ENCODE measurements around the gene NEDD4L.
"Not testable (repeated sequence)": the region's sequence is repeated elsewhere in the genome, so short reads cannot be mapped to it uniquely, and the experiment has no call there.

Gene NEDD4L

GRCh38 chr18:58241026-58241679, 197.1 kb downstream of the NEDD4L start:
- DNase-seq (ENCODE audit: low read depth) = no peak

DNA sequence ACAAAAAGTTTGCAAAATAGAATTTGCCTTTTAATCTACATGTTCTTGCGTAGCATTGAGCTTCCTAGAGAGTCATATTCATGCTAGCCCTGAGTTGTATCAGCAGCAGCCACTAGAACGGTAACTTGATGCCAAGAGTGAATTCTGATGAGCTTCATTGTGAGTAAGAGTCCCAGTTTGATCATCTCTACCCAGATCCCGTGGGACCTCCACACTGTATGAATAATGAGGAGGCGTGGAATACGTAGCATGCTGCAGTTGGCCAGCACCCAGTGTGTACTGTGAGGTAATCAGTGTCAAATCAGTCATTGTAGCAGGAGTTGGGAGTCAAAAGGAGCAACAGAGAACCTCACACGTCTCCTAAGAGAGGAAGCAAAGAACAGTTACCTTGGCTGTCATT, 197.9 kb downstream of the NEDD4L start:
- no peak for DNase-seq (ENCODE audit: low read depth)

DNA sequence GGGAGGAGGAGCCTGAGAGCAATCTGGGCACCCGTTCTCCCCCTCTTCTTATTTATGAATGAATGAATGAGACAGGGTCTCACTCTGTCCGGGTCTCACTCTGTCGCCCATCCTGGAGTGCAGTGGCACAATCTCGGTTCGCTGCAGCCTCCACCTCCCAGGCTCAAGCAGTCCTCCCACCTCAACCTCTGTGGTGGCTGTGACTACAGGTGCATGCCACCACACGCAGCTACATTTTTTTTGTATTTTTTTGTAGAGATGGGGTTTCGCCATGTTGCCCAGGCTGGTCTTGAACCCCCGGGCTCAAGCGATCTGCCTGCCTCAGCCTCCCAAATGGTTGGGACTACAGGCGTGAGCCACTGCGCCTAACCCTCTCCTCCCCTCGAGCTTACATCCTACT, 198.4 kb downstream of the NEDD4L start:
- no peak for DNase-seq (ENCODE audit: low read depth)

DNA sequence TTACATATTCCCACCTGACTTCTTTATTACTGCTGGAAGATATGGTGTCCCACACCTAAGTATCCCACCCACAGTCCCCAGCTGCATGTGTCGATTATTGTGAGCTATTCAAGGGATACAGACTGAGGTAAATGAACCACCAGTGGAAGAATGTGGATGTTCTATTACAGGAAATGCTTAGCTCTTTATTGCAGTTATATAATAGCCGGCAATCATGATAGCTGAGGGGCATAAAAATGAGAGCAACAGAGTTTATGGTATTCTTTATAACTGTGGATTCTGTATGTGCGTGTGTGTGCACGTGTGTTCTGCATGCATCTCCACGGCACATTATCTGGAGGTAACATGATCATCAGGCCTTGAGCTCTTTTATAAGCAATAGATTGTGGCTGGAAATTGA, 198.9 kb downstream of the NEDD4L start:
- no peak for DNase-seq (ENCODE audit: low read depth)

GRCh38 chr18:58243401-58243800, 199.4 kb downstream of the NEDD4L start:
- DNase-seq (ENCODE audit: low read depth) = no peak

DNA sequence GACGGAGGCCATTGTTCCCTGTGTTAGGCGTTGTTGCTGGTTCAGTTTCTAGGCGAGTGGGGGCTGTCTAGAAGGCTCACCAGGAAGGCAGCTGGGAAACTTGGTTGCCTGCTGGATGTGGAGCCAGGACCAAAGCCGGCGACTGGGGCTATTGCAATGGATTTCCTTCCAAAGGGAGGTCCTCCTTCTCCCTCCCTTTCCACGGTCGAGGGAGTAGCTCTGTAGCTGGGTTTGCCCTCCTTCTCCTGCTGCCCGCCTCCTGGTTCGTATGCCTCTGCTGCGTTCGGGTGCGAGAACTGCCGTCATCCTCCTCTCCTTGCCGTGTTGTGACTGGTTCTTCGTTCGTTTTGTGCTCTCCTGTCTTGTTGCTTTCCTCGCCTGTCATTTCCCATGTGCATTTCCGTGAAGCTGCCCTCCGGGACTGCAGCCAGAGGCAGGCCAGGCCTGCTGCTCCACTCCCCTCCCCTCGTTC, 203.4 kb downstream of the NEDD4L start:
- no peak for DNase-seq (ENCODE audit: low read depth)

GRCh38 chr18:58249712-58250111, 205.7 kb downstream of the NEDD4L start:
- no peak for DNase-seq (ENCODE audit: low read depth)

- no peak for DNase-seq (ENCODE audit: low read depth)
These were observed 207.4 kb downstream of the NEDD4L start for GRCh38 chr18:58251416-58251815.

DNA sequence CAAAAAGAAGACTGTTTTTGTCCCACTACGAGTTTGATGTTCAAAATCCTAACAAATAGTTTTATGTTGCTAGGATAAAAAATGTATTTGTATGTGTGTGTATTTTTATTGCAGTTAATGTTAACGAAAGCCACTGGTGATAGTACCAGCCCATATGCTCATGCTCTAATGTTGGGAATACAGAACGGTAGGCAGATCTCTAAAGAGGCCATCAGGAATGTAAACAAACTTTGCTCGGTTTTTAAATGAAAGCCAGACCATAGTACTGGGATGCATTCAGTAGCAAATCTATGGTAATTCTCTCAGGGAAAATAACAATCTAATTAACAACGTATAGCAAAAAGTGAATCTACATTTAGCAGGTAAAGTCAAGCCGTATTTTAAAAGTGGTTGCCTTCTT, 208.1 kb downstream of the NEDD4L start:
- no peak for DNase-seq (ENCODE audit: low read depth)

GRCh38 chr18:58253318-58253717, 209.3 kb downstream of the NEDD4L start:
- DNase-seq (ENCODE audit: low read depth) = no peak

GRCh38 chr18:58253871-58254270, 209.8 kb downstream of the NEDD4L start:
- no peak for DNase-seq (ENCODE audit: low read depth)

DNA sequence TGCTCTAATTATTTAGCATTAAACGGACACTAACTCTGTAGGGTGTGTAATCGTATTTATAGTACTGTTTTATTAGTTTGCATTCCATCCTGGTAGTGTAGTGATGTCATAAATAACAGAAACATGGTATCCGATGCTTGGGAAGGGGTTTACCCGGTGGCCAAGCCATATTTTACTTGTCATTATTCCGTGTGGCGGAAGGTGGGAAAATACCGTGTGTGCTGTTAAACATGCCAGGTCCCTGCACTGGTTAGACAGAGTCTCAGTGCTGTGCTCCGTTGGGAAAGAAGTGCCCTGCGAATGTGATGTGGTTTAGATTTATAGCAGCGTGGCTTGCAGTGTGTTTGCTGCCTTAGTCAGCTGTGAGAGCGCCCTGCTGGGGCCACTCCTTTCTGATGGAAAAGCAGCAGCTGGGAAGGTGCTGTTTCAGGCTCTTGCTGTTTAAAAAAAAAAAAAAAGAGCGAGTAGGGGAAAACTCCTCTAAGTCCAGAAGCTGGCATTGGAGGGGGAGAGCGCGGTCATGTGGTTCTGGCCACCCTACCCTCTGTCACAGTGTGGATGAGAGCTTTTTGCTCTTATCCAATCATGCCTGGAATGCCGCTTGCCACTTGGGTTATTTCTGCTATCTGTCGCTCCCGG, 211.0 kb downstream of the NEDD4L start:
- no peak for DNase-seq (ENCODE audit: low read depth)

DNA sequence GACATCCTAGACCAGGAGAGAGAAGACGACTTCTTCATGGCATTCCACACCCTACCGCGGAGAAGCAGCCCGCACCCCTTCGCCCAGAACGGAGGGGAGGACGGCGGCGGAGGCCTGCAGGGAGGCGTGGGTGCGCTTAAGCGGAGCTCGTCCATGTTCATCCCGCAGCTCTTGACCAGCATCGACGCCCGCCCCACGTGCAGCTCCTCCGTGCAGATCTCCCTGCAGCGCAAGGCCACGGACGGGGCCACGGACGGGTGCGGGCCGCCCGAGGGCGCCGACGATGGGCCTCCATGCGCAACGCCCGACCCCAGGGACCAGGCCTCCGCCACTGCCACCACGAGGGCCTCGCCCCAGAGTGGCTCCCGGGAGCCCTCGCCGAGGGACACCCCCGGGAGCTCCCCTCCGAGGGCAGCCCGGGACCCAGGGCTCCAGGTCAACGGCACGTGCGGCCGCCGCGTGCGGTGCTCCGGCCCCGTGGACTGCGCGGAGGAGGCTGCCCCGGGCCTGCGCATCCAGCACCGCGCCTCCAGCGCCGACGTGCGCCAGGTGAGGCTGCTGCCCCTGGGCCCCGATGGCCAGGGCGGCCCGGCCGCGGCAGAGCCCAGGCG, 211.8 kb downstream of the NEDD4L start:
- no peak for DNase-seq (ENCODE audit: low read depth)

GRCh38 chr18:58256316-58257080, 212.5 kb downstream of the NEDD4L start:
- DNase-seq (ENCODE audit: low read depth) = no peak

DNA sequence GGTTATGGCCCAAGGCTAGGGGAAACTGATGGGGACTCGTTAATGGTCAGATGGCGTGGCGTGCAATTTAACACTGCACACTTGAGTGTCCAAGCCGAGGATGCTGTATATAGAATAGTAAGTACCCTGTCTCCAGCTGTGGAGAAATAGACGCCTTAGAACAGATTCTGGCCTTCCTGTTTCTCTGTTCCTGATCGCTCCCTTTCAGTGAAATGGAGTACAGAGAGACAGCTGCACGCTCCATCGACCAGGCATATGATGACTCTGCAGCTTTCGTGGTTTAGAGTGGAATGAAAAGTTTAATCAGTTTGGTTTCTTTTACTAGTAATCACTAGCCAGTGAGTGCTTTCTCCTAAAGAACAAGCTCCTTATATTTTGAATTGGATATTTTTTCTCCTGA, 213.4 kb downstream of the NEDD4L start:
- no peak for DNase-seq (ENCODE audit: low read depth)

DNA sequence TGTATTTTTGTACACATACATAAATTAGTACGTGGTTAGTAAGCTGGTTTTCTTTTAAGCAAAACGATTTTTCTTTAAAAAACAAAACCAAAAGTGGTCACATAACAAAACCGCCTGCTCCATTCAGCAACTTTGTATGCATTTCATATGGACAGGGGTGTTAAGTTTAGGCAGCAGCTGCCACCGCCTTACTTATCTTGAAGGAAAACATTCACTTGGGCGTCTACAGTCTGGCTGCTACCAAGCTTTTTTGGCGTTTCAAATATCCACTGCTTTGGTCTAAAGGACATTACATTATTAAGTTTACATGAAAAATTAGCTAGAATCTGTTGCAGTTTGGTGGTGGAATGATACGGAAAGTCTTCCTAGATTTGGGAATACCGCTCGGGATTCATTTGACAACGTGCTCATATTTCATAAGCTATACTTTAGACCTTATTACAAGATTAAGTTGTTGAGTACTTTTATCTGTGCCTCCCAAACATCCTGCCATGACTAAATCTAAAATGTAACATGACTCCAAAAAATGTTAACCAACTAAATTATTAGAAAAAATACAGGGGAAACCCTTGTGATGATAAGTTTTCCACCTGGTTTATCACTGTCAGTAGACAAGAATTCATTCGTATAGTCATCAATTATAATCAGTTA, 214.8 kb downstream of the NEDD4L start:
- no peak for DNase-seq (ENCODE audit: low read depth)

DNA sequence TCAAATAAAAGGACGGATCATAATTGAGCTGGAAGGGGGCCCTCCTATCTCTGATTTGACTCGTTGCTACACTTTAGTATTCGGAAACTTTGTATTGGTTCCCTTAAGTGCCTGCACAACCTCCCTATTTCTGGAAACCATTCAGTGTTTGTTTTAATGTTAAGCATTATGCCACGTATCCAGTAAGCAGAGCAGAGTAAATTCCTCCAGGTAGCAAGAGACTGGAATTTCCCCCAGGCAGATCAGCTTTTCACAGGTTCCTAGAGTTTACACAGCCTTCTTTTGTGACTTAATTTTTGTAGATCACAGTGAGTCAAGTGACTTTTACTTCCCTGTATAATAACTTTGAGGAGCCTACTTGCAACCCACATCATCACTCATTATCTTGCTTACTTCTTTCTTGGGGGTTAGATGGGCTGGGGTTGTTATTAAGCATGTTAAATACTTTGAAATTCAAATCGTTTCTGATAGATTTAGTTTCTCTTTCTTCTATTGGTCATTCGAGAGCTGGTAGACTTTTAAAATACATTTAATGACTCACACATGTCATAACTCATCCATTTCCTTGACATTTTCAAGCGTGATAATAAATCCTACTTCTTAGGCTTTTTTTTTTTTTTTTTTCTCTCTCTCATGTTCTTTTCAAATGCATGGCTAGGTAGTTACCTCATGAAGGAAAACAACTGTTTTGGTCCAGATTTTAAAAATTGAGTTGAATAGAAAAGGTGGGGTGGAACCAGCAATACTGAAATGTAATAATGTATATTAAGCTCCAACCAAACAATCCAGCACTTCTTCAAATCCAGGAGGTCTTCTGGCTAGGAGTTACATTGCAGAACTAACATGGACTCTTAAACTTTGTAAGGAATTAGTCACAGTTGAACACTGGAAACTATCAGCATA, 219.3 kb downstream of the NEDD4L start:
- no peak for DNase-seq (ENCODE audit: low read depth)

DNA sequence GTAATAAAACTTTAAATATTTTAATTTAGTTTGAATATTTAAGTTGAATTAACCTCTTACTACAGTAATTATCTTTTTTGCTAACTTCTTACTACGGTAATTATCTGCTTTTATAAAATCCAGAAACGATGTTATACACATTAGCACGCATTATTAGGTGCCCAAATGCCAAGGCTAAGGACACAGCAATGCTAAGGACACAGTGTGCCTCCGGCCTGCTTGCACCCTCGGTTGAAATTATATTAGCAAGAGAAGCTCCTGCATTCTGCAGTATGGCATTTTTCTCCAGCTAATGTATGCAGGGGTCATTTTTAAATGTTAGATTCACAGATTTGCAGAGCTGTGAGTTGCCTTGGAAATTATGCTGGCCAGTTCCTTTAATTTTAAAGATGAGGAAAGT, 220.0 kb downstream of the NEDD4L start:
- no peak for DNase-seq (ENCODE audit: low read depth)

- no peak for DNase-seq (ENCODE audit: low read depth)
These were observed 220.8 kb downstream of the NEDD4L start for GRCh38 chr18:58264840-58265239.

DNA sequence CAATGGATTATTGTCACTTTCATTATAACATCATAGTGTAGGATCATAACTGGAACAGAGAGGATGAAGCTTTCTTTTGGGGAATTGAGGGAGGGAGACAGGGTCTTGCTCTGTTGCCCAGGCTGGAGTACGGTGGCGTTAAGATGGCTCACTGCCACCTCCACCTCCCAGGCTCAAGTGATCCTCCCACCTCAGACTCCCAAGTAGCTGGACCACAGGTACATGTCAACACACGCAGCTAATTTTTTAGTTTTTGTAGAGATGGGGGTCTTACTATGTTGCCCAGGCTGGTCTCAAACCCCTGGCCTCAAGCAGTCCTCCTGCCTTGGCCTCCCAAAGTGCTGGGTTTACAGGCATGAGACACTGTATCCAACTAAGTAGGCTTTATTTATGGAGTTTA, 221.5 kb downstream of the NEDD4L start:
- DNase-seq (ENCODE audit: low read depth) = not testable (repeated sequence)

DNA sequence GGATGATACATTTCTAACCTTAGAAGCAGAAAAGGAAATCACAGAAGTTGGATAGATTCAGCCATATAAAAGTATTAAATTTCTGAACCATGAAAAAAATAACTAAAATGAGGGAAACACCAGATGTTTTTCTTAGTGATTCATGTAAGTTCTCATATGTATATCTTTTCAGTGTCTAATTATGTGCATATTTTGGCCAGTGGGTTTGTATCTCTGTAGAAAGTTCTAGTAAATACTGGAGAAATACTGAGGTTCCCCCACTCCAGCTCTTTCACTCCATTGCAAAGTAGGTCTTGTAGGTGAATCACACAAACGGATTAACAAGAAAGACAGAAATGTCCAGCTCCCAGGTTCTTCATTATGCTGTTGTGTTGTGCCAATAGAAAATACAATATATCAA, 222.3 kb downstream of the NEDD4L start:
- DNase-seq (ENCODE audit: low read depth) = no peak
